Peyer's patch (tissue), 4 donors: ENCODE data around the gene GABRG3.

Experiments used
- CTCF ChIP-seq, 6 experiments: fragments of 450-650 bp in 4 of 6; fragments of 200-600 bp in 2 of 6; sonication (generic) in 1 of 6; IDR thresholded peaks; one replicate each; pipeline ENCODE4 v1.5.1; 2017 to 2019; ENCODE audit warnings: antibody characterized with exemption in 6 of 6, mild to moderate bottlenecking in 3 of 6, moderate library complexity in 1 of 6
- POLR2A ChIP-seq, 2 donors: fragments of 450-650 bp; IDR thresholded peaks; one replicate each; pipeline ENCODE4 v1.5.1; 2017; ENCODE audit warnings: antibody characterized with exemption in 2 of 2, mild to moderate bottlenecking in 2 of 2, moderate library complexity in 2 of 2

- TF ChIP-seq CTCF (IDR thresholded peaks at IDR 0.05) (no peak), POLR2A (IDR thresholded peaks at IDR 0.05) (no peak)
These were observed 58.0 kb downstream of the GABRG3 start for GRCh38 chr15:27028858-27029477.
